SIG-M5 (cell line): ENCODE measurements around the gene MEGF6.
"Not testable (repeated sequence)": the region's sequence is repeated elsewhere in the genome, so short reads cannot be mapped to it uniquely, and the experiment has no call there.

ENCODE experiments used
- DNase-seq: peaks from one replicate; lab custom pipeline; 2025; lab: John Stamatoyannopoulos, UW

The MEGF6 gene

DNA sequence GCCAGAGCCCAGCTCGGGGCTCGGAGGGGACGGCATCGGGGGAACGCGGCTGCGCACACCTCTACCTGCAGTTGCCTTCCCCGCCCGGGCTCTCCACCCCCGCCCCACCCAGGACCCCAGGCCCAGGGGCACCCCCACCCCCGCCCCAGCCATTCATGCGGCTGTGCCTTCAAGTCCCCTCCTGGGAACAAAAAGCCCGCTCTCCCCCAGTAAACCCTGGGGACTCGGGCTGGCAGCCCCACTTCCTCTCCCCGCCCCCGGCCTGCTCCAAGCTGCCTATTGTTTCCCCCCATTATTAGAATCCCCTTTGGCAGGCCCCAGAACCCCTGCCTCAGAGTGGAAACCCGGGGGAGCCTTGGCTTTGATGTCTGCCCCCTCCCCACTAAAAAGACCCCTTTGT, 18.0 kb downstream of the MEGF6 start:
- DNase-seq: no peak

DNA sequence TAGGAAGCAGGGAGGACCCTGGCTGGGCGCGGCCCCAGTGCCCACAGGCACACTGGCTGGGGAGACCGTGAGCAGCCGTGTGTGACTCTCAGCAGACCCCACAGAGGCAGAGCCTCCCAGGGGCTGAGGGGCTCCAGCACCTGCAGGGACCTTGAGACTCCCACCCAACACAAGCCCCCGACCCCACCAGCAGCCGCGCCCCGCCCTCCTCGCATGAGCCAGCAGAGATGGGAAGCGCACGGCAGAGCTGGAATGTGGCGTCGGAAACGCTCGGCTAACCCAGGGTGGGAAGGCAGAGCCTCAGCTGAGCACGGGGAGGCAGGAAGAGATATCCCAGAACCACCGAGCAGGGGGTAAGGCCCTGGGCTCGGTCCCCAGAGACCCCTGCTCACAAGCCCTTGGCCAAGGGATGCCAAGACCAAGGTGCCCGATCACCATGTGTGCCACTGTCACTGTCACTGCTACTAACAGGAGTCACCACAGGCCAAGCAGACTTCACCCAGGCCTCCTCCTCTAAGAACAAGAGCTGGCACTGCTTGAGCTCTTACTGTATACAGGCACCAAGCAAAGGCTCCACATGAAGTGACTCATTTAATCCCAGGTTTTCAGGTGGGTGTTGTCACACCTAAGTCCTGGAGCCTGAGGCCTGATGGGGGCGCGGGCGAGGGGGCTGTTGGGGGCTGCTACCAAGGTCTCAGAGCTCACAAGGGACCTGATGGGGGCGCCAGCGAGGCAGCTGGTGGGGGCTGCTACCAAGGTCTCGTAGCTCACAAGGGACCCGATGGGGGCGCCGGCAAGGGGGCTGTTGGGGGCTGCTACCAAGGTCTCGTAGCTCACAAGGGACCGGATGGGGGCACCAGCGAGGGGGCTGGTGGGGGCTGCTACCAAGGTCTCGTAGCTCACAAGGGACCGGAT, 20.1 kb downstream of the MEGF6 start:
- DNase-seq: no peak

DNA sequence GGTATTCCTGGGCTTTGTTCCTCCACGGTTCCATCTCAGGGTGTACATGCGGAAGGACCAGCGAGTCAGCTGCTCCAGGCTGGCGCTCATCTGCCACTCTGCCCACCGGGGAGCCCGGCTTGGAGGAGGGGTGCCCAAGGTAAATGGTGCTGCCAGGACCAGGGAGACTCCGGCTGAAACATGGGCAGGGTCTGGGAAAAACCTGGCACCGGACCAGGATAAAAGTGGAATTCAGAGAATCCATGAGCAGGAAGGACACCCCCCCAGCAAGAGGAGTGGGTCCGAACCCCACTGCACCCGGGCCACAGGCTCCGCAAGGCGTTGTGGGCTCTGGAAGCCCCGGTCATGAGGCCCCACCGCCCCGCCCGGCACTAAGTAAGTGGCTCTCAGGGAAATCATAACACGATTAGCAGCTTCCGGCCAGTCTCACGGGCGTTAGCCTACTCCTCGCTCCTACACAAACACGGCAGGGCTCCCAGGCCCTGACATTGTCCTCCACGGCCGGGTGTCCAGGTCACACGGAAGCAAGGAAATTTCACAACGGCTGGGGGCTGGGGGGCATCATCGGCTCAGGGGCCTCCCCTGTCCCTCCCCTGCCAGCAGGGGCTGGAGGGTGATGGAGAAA, 21.1 kb downstream of the MEGF6 start:
- no peak for DNase-seq

DNA sequence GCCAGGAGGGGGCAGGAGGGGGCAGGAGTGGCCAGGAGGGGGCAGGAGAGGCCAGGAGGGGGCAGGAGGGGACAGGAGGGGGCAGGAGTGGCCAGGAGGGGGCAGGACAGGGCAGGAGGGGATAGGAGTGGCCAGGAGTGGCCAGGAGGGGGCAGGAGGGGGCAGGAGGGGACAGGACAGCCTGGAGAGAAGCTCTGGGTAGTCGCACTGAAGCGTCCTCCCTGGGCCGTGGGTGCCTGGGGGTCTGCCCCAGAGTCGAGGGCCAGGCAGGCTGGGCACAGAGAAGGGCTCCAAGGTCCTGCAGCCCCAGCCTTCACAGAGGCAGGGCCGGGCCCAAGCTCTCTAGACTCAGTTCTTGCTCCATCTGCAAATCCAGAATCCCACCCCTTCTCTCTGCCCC, 22.9 kb downstream of the MEGF6 start:
- no peak for DNase-seq

DNA sequence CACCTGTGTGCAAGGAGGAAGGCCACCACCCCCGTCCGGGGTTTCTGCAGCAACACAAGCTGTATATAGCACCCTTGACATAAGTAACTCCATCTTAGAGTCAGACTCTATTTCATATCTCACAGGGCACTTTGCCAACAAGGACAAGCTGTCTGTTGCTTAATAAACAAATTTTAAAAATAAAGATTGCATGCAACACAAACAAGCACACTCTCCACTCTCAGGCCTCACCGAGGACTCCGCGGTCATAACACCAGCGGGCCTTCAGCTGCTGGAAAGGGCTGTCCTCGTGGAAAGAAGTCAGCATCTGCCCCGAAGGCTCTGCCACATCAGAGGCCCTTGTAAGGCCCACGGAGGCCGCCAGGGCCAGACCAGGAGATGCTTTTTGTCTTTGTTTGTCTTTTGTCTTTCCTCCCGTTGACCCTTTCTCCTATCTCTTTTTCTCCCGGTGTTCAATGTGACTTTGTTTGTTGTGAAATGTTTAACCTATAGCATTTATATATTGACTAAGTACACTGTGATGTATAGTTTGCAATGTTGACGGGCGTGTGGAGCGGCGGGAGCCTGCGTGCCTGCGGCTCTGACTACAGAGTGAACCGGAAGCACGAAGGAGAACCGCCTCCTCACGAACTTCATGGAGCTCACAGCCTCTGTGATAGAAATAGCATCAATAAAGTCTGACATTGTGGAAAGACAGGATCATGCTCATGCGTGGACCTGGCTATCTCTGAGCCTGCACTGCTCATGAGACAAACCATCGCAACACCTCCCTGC, 24.1 kb downstream of the MEGF6 start:
- DNase-seq: no peak

DNA sequence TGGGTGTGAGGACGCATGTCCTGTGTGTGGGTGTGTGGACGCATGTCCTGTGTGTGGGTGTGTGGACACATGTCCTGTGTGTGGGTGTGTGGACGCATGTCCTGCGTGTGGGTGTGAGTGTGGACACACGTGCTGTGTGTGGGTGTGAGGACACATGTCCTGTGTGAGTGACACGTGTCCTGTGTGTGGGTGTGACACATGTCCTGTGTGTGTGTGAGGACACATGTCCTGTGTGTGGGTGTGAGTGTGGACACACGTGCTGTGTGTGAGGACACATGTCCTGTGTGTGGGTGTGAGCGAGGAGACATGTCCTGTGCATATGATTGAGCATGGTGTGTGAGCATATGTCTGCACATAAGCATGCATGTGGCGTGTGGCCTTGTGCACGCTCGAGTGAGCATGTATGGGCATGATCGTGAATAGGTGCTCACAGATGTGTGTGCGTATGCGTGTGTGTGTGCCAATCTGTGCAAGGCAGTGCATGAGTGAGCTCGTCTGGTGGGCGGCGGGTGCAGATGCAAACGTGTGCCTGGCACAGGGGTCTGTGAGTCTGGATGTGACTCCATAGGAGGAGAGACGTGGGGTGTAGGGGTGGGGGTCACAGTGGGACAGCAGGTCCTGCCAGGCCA, 25.3 kb downstream of the MEGF6 start:
- no peak for DNase-seq

DNA sequence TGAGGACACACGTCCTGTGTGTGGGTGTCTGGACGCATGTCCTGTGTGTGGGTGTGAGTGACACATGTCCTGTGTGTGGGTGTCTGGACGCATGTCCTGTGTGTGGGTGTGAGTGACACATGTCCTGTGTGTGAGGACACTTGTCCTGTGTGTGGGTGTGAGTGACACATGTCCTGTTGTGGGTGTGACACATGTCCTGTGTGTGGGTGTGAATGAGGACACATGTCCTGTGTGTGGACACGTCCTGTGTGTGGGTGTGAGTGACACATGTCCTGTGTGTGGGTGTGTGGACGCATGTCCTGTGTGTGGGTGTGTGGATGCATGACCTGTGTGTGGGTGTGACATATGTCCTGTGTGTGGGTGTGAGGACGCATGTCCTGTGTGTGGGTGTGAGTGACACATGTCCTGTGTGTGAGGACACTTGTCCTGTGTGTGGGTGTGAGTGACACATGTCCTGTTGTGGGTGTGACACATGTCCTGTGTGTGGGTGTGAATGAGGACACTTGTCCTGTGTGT, 25.9 kb downstream of the MEGF6 start:
- DNase-seq: not testable (repeated sequence)

DNA sequence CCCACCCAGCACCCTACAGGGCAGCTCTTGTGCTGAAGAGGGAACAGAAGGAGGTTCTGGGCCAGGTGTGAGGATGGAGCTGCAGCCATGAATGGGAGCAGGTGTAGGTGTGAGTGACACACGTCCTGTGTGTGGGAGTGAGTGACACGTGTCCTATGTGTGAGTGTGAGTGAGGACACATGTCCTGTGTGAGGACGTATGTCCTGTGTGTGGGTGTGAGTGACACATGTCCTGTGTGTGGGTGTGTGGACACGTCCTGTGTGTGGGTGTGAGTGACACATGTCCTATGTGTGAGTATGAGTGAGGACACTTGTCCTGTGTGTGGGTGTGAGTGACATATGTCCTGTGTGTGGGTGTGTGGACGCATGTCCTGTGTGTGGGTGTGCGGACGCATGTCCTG, 26.4 kb downstream of the MEGF6 start:
- DNase-seq: no peak

DNA sequence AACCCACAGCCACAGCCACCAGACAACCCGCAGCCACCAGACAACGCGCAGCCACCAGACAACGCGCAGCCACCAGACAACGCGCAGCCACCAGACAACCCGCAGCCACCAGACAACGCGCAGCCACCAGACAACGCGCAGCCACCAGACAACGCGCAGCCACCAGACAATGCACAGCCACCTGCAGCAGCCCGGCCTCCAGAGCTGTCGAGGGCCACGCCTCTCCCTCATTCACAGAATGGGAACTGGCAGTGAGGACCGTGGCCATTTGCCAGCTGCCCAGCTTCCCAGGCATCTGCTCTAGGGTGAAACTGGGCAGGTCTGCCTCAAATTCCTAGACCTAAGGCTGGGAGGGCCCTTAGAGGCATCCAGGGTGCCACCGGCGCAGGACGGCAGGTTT, 27.6 kb downstream of the MEGF6 start:
- not testable (repeated sequence) for DNase-seq

DNA sequence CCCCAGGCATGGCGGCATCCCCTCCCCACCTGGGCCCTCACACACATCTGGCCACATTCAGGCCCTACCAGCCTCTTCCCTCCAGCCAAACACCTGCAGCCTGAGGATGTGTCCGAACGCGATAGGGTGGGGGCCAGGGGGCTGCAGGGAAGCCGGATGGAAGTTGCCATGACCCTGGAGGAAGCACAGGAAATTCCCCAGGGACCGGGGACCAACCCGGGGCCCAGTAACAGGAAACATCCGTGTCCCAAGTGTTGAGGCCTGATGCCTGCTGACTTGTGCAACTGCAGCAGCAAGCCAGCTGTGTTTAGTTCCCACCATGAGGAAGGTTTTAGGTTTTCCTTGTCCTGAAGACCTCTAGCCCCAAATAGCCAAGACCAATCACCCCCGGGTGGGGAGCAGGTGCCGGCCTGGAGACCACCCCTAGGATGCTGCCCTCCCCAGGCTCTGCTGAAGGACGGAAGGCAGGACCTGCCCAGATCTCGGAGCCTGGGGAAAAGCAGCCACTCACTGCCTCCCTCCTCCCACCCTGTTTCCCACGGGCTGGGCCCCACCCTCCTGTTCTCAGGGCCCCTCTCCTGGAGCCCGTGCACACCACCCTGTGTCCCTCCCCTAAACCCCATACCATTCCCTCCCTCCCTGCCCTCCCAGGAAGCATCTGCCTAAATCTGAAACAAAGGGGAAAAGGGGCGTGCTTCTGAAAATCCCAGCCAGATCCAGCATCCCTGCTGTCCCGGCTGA, 29.8 kb downstream of the MEGF6 start:
- DNase-seq: no peak

DNA sequence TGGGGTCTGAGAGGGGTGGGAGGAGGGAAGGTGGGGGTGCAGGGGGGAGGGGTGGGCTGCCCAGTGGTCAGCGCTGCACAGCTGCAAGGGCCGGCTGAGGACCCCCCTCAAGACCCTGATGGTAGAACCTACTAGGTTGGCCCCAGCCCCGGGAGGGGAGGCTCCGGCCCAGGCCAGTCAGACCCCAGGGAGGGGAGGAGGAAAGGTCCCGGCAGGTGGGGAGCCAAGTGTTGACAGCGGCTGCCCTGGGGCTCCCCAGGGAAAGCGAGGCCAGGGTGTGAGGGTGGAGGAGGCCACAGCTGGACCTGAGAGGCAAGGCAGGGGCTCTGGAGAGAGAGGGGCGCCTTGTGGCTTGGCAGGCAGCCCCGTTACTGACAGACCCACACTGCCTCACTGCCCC, 31.1 kb downstream of the MEGF6 start:
- no peak for DNase-seq

DNA sequence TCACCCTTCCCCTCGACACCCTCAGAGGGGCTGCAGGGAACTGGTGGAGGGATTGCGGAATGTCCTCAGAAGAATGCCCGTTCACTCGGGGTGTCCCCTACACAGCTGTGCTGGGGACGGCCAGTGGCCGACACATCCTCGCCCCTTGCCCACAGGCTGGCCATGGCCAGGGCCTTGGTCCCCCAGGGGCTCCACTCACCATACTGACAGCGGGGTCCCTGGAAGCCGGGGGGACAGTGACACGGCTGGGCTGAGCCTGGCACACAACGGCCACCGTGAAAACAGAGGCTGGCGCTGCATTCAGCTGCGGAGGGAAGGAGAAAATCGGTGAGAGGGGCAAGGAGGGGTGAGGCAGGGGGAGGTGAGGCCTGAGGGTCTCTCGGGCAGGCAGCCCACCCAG, 31.7 kb downstream of the MEGF6 start:
- no peak for DNase-seq

DNA sequence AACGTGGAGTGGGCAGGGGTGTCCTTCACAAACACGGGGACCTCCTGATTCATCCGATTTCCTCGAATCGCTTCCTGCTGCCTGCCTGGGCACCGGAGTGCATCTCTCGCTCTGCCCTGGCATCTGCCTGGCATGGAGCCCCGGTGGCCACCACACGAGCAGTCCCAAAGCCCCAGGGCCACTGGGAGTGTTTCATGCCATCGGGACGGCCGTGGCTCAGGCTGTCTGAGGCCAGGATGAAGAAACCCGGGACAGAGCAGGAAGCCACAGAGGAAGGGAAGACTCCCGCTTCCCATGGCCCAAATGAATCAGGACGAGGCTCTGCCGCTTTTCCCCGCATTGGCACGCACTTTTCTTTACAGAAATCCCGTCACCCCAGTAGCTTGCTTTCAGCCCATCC, 32.4 kb downstream of the MEGF6 start:
- DNase-seq: no peak

DNA sequence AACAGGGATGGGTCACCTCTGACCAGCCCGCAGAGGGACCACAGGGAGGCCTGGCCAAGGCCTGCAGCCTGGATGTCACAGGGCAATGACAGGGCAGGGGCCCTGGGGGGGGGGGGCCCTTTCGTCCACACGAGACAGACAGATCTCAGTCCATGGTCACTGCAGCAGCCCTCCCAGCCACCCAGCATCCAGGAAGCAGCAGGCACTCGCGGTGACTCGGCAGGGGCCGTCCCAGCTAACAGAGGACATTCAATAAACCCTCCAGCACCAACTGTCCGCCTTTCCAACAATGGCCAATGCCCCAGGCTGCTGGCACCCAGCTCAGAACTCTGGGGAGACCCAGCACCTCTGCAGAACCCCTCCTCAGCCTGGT, 32.9 kb downstream of the MEGF6 start:
- DNase-seq: no peak

DNA sequence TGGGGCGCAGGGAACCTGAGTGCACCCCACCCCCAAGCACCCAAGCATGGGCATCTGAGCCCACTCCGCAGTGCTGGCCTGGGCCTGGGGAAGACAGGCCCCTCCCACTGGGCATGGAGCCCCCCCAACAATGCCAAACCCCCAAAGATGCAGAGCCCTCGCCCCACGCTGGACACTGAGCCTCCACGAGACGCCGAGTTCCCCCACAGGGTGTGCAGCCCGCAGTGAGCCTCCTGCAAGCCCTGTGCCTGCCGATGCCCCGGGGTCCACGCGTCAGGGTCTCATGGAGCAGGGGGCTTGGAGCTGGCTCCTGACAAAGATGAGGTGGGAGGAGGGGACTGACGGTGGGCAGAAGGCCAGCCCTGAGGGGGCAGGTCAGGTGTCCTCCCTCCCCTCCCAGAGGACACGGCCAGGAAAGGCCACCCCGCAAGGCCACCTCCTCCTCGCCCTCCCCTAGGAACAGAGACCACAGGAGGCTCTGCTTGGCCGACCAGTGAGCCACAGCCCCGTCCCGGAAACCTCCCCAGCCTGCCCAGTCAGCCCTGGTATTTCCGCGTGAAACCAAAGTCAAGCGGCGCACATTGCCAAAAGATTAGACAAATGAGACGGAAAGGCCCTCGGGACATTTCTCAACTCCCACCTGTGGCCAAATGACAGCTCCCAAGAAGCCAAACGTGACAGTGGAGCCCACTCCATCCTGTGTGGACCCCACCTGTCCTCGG, 33.4 kb downstream of the MEGF6 start:
- no peak for DNase-seq

DNA sequence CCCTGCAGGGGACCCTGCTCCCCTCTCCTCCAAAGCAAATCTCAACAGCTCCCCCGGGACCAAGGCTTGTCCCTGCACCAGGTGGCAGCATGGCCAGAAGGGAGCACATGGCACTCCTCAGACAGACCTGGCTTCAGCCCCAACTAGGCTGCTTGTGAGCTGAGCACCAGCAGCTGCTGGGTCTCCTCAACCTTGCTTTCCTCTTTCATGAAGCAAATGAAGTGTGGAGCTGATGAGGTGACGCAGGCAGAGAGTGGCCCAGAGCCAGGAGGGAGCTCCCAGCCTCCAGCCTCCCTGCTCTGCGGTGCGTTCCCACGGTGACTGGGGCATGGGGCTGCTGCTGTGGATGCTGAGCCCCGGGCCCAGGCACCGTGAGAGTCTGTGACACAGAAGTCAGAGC, 34.0 kb downstream of the MEGF6 start:
- DNase-seq: no peak

DNA sequence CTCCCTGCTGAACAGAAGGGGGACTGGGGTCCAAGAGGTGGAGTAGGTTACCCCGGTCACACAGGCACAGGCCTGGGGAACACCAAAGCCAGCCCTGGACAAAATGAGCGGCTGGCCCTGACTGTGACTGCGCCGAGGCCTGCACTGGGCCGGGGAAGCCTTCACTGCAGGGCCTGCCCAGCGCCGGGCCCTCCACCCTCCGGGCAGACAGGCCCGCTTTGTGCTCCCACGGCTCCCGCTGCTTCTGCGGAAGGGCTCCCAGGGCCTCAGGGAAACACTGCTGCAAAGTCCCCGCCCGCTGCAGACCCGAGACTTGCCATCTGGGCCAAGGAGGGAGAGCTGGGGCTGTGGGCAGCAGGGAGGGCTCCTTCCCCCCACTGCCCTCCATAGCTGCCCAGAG, 35.3 kb downstream of the MEGF6 start:
- DNase-seq: no peak

DNA sequence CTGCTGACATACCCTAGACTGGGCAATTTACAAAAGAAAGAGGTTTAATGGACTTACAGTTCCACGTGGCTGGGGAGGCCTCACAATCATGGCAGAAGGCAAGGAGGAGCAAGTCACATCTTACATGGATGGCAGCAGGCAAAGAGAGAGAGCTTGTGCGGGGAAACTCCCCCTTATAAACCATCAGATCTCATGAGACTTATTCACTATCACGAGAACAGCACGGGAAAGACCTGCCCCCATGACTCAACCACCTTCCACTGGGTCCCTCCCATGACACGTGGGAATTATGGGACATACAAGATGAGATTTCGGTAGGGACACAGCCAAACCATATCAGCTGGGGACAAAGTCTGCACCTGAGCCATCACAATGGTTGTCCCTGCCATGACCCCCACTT, 35.8 kb downstream of the MEGF6 start:
- DNase-seq: not testable (repeated sequence)

DNA sequence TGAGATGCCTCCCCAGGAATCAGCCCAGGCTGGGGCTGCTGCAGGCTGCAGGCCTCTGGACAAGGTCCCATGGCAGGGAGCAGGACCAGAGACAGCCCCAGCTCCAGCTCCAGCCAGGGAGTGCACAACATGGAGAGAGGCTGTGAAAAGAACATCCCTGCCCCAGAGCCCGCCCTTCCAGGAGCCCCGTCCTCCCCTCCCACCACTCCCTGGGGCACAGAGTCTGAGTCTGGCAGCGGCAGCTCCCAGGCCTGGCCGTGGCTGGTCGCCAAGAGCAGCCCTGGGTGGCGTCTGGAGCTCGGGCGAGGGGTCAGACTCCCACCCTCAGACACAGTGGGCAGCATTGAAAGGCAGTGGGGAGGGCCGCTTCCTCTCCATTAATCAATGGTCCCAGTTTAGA, 37.8 kb downstream of the MEGF6 start:
- DNase-seq: no peak

DNA sequence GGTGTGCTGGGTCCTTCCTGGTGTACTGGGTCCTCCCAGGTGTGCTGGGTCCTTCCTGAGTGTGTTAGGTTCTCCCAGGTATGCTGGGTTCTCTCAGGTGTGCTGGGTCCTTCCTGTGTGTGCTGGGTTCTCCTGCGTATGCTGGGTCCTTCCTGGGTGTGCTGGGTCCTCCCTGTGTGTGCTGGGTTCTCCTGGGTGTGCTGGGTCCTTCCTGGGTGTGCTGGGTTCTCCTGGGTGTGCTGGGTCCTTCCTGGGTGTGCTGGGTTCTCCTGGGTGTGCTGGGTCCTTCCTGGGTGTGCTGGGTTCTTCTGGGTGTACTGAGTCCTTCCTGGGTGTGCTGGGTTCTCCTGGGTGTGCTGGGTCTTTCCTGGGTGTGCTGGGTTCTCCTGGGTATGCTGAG, 38.7 kb downstream of the MEGF6 start:
- not testable (repeated sequence) for DNase-seq

DNA sequence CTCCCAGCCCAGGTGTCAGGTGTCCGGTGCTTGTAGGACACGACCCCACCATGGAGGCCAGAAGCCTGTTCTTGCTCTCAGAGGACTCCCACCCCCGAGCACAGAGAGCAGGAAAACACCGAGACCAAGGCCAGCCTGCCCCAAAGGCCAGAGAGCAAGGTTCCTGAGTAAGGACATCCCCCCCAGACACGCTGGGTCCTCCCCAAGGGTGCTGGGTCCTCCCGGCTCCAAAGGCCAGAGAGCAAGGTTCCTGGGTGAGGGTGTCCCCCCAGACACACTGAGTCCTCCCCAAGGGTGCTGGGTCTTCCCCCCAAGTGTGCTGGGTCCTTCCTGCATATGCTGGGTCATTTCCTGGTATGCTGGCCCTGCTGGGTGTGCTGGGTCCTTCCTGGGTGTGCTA, 40.0 kb downstream of the MEGF6 start:
- no peak for DNase-seq
